Esophagus muscularis mucosa (tissue), 3 donors: ENCODE results near the gene PIH1D1.

Experiments used
- CTCF ChIP-seq, 3 experiments: fragments of 200-600 bp in 2 of 3; fragments of 450-650 bp in 1 of 3; sonication (generic) in 2 of 3; IDR thresholded peaks; one replicate each; pipeline ENCODE4 v1.5.1; 2017 to 2019; ENCODE audit warnings: antibody characterized with exemption in 3 of 3, mild to moderate bottlenecking in 2 of 3, moderate library complexity in 1 of 3
- POLR2A ChIP-seq: fragments of 450-650 bp; IDR thresholded peaks from one replicate; pipeline ENCODE4 v1.6.1; 2017; ENCODE audit warnings: antibody characterized with exemption, moderate library complexity, mild to moderate bottlenecking, low read depth

GRCh38 chr19:49430678-49431329, 20.8 kb downstream of the PIH1D1 start:
- TF ChIP-seq POLR2A (no peak), CTCF (IDR thresholded peaks at IDR 0.05) (no peak)
